Lower leg skin (tissue), 4 donors: ENCODE data around the gene AUTS2. TPM values are rescaled to one million over a fixed set of nuclear protein-coding genes. Genes with fewer than 3 reads are reported as not detected.

Experiments
- DNase-seq, 2 donors: peaks; one replicate each; pipeline ENCODE4 v3.0.0-alpha.2; 2019; ENCODE audit warnings: low spot score in 2 of 2
- H3K4me3 ChIP-seq: fragments of 200-600 bp; sonication (generic); 2 replicates; pipeline ENCODE4 v1.5.1; 2017; ENCODE audit warnings: mild to moderate bottlenecking, low read depth; ENCODE audit not compliant: poor library complexity, severe bottlenecking
- POLR2A ChIP-seq, 2 donors: fragments of 450-650 bp; IDR thresholded peaks; one replicate each; pipeline ENCODE4 v1.6.1; 2016 to 2017; ENCODE audit warnings: antibody characterized with exemption in 2 of 2, mild to moderate bottlenecking in 1 of 2, moderate library complexity in 1 of 2
- WGBS, 2 donors: methylation state at CpG; one replicate each; pipeline ENCODE4 v1.1.5; 2018; 5-methylcytosine and 5-hydroxymethylcytosine counted together
- intact Hi-C: fragments of 100-400 bp; cut with DNase I; formaldehyde crosslinking; loops from one replicate; pipeline ENCODE4 v1.15.0; 2023; ENCODE audit warnings: low total_unique reads
- total RNA-seq, 4 donors: library from RNA; depleted of rRNA; stranded (reverse); fragments of >200 nt; gene quantifications; one replicate each; pipeline ENCODE4 v1.1.0, GENCODE V29; 2016
- TF ChIP-seq, protein P1 (sequence below), 3 donors: fragments of 450-650 bp; IDR thresholded peaks; one replicate each; pipeline ENCODE4 v1.5.1; 2016; ENCODE audit warnings: antibody characterized with exemption in 3 of 3, mild to moderate bottlenecking in 3 of 3, moderate library complexity in 2 of 3

The AUTS2 gene
- total RNA-seq, 4 donors from 2014 or later, result 30.8 to 41.9 (median 40.5) TPM

DNA sequence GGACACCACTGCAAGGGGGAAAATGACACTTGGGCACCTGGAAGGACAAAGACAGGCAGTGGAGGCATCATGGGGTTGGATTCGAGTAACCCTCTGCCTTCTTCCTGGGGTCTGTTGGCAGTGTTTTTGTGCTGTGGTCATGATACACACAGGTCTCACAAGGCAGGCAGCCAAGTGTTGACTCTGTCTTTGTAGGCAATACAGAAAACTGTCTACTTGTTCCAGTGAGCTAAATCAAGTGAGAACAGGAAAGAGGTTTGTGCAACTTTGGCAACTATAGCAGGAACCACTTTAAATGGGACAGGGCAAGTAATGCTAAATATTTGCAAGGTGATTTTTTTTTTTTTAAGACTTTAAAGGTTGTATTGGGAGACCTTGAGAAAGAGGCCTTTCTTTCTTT is 955.1 kb downstream of the AUTS2 start:
- DNase-seq, result no peak
- intact Hi-C loops, result no loop called here
- no peak overlapping the region for H3K4me3 ChIP-seq
- TF ChIP-seq POLR2A (IDR thresholded peaks at IDR 0.05), result no peak
- TF ChIP-seq, protein P1, sequence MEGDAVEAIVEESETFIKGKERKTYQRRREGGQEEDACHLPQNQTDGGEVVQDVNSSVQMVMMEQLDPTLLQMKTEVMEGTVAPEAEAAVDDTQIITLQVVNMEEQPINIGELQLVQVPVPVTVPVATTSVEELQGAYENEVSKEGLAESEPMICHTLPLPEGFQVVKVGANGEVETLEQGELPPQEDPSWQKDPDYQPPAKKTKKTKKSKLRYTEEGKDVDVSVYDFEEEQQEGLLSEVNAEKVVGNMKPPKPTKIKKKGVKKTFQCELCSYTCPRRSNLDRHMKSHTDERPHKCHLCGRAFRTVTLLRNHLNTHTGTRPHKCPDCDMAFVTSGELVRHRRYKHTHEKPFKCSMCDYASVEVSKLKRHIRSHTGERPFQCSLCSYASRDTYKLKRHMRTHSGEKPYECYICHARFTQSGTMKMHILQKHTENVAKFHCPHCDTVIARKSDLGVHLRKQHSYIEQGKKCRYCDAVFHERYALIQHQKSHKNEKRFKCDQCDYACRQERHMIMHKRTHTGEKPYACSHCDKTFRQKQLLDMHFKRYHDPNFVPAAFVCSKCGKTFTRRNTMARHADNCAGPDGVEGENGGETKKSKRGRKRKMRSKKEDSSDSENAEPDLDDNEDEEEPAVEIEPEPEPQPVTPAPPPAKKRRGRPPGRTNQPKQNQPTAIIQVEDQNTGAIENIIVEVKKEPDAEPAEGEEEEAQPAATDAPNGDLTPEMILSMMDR (IDR thresholded peaks at IDR 0.05), result no peak
- 44 to 74% methylated on average over 1 of the region's 1 CpG for WGBS, 2 donors

DNA sequence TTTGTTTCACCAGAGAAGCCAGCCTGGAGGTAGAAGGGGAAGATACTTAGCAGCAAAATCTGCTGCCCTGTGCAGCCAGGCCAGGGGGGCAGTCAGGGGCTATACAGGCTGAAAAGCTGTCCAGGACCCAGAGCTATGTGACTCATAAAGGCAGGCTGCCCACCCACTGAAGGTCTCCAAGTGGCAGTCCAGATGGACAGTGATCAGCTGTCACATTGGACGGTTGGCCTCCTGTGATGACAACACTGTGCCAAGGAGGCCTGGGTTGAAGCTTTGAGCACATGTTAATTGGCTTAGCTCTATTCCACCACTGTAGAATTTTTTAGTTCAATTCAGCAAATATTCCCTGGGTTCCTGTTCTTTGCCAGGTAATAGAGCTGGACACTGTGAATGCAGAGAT is 956.4 kb downstream of the AUTS2 start:
- no peak for DNase-seq
- WGBS, 2 donors, result 86 to 93% methylated on average over 1 of the region's 1 CpG
- intact Hi-C loops, result no loop called here
- TF ChIP-seq, protein P1 (IDR thresholded peaks at IDR 0.05), result no peak
- TF ChIP-seq POLR2A (IDR thresholded peaks at IDR 0.05), result no peak
- H3K4me3 ChIP-seq, result no peak overlapping the region

DNA sequence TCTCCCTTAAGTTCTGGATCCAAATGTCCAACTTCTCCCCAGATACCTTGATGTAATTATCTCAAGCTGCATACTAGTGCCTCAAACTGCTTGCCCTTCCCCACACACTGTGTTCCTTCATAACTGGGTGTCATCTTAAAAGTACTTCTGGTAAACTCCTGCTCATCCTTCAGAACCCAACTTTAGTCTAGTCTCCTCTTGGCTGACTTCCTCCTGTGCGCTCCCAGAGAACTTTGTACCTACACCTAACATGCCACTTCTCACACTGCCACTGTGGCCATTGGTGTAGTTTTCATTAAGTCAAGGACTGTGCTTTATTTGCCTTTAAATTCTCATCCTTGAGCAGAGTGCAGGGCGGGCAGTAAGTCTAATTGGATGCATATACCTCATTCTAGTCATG is 958.5 kb downstream of the AUTS2 start:
- no peak for DNase-seq
- H3K4me3 ChIP-seq, result no peak overlapping the region
- TF ChIP-seq, protein P1 (IDR thresholded peaks at IDR 0.05), result no peak
- TF ChIP-seq POLR2A (IDR thresholded peaks at IDR 0.05), result no peak
- WGBS, 2 donors, result 89 to 92% methylated on average over 2 of the region's 2 CpGs
- intact Hi-C loops, result no loop called here

DNA sequence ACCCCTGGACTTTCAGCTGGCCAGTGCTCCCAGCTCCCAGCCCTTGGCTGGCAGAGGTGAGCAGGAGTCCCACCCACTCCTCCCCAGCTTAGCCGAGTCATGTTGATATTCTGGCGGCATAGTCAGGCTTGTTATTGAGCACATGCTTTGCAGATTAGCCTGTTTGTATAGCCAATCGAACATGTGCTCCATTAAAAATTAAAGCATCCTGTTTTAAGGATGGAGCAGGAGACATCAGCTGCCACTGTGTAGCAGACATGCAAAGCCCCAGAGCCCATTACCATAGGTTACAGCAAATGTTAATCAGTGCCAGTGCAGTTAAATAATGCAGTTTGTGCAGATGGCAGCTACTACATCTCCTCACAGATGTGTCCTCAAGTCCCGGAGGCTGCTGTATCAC is 959.1 kb downstream of the AUTS2 start:
- intact Hi-C loops, result no loop called here
- no peak for DNase-seq
- no peak for TF ChIP-seq POLR2A (IDR thresholded peaks at IDR 0.05)
- TF ChIP-seq, protein P1 (IDR thresholded peaks at IDR 0.05), result no peak
- 68 to 83% methylated on average over 4 of the region's 4 CpGs for WGBS, 2 donors
- no peak overlapping the region for H3K4me3 ChIP-seq

DNA sequence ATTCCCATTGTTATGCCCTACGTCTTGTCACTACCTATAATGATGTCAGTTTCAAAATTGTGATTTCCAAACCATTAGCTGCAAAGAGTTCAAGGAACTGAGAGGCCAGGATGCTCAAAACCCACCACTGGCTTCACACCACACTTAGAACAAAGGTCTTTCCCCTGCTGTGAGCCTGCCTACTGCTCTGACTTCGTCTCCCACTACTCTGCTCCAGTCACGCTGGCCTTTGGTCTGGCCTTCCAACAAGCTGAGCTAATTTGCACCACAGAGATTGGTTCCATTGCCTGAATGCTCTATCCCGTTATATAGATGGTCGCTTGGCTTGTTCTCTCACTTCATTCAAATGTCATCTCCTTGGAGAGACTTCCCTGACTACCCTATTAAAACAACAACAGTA is 961.5 kb downstream of the AUTS2 start:
- no peak for DNase-seq
- TF ChIP-seq, protein P1 (IDR thresholded peaks at IDR 0.05), result no peak
- TF ChIP-seq POLR2A (IDR thresholded peaks at IDR 0.05), result no peak
- WGBS, 2 donors, result 92 to 96% methylated on average over 5 of the region's 5 CpGs
- H3K4me3 ChIP-seq, result no peak overlapping the region
- intact Hi-C loops, result no loop called here

DNA sequence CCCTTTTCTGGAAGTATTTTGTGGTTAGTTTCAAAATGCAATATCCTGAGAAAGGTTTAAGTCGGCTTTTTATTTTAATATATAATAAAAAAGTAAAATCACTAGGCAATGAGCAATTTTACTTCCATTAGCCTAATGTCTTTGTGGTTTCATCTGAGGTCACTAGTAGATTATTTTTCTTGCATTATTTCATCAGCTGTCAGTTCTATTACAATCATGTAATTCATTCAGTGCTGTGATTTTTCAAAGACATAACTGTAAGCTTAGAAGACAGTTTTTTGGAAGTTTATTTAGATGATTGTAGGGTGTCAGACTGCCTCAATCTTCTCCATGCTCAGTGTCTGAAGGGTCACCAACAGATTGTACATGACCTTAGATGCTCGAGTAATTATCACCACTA is 965.7 kb downstream of the AUTS2 start:
- intact Hi-C loops, result no loop called here
- TF ChIP-seq, protein P1 (IDR thresholded peaks at IDR 0.05), result no peak
- no peak for TF ChIP-seq POLR2A (IDR thresholded peaks at IDR 0.05)
- no peak overlapping the region for H3K4me3 ChIP-seq
- 93 to 96% methylated on average over 2 of the region's 2 CpGs for WGBS, 2 donors
- no peak for DNase-seq
